Fibroblast of pulmonary artery (primary cell): Measurements from ENCODE around the gene GPR18.
"Not testable (repeated sequence)": the region's sequence is repeated elsewhere in the genome, so short reads cannot be mapped to it uniquely, and the experiment has no call there.

ENCODE experiments used
- DNase-seq: peaks from one replicate; pipeline ENCODE4 v3.0.0-alpha.2; 2010; ENCODE audit warnings: low read depth
- H3K4me3 ChIP-seq: replicated peaks from 2 replicates; pipeline ENCODE4 v1.5.1; 2011; ENCODE audit warnings: low read depth, mild to moderate bottlenecking, control low read depth, low read length, moderate library complexity
- CTCF ChIP-seq: IDR thresholded peaks from 2 replicates; pipeline ENCODE4 v1.5.1; 2011; ENCODE audit warnings: mild to moderate bottlenecking, control low read depth, low read length, inconsistent platforms; ENCODE audit errors: missing control alignments

GPR18 gene

GRCh38 chr13:99237981-99238662 is 20.1 kb downstream of the GPR18 start:
- no peak for DNase-seq
- no peak overlapping the region for H3K4me3 ChIP-seq
- TF ChIP-seq CTCF, result no peak

- DNase-seq, result no peak
- TF ChIP-seq CTCF, result no peak
Observed at GRCh38 chr13:99231721-99232120, 26.5 kb downstream of the GPR18 start.

GRCh38 chr13:99230991-99231390 is 27.2 kb downstream of the GPR18 start:
- no peak for DNase-seq
- TF ChIP-seq CTCF, result no peak
- H3K4me3 ChIP-seq, result no peak overlapping the region

More at GRCh38 chr13:99231721-99232120, 26.5 kb downstream of the GPR18 start:
- H3K4me3 ChIP-seq, result no peak overlapping the region

- not testable (repeated sequence) for DNase-seq, H3K4me3 ChIP-seq
Observed at GRCh38 chr13:99230588-99230987, 27.6 kb downstream of the GPR18 start.

GRCh38 chr13:99228737-99229691 is 29.2 kb downstream of the GPR18 start:
- no peak overlapping the region for H3K4me3 ChIP-seq
- peak; percentile 31 for DNase-seq
- no peak for TF ChIP-seq CTCF

GRCh38 chr13:99227909-99228688 is 30.1 kb downstream of the GPR18 start:
- no peak overlapping the region for H3K4me3 ChIP-seq

More at GRCh38 chr13:99227909-99228688, 30.1 kb downstream of the GPR18 start:
- no peak for TF ChIP-seq CTCF
- no peak for DNase-seq
